GM19452 (cell line): Measurements from ENCODE around the gene ZNF219.

Experiments
- ATAC-seq: cut with Tn5 transposase; IDR thresholded peaks from one replicate; pipeline ENCODE4 v1.9.1; 2021; ENCODE audit not compliant: unreplicated experiment

Gene ZNF219

DNA sequence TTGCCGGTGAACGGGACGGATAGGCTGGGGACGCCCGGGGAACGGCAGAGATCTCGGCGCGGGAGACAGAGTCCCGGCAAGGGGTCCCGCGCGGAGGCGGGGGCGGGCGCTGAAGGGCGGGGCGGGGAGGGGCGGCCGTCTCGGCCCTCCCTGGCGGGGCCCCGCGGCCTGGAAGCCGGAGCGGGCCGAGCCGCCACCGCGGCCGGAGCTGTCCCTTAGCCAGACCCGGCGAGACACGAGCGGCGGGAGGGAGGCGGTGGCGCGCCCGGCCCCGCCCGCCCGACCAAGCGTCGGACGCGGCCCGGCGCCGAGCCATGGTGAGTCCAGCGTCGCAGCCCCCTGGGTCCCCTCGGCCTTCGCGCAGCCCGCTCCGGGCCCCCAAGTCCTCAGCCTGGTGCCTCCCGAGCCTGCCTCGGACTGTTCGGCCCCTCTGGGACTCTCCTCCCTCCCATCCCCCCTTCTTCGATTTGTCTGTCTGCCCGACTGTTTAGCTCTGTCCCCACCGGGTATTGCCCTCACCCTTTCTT lies 28.3 kb downstream of the ZNF219 start, which contains the start of gene ARHGEF40:
Gene ARHGEF40 (plus strand): TSS at position 222 of the 527 bp plus-strand sequence. CDS start 93 bp downstream, at position 315.
- ATAC-seq = no peak

DNA sequence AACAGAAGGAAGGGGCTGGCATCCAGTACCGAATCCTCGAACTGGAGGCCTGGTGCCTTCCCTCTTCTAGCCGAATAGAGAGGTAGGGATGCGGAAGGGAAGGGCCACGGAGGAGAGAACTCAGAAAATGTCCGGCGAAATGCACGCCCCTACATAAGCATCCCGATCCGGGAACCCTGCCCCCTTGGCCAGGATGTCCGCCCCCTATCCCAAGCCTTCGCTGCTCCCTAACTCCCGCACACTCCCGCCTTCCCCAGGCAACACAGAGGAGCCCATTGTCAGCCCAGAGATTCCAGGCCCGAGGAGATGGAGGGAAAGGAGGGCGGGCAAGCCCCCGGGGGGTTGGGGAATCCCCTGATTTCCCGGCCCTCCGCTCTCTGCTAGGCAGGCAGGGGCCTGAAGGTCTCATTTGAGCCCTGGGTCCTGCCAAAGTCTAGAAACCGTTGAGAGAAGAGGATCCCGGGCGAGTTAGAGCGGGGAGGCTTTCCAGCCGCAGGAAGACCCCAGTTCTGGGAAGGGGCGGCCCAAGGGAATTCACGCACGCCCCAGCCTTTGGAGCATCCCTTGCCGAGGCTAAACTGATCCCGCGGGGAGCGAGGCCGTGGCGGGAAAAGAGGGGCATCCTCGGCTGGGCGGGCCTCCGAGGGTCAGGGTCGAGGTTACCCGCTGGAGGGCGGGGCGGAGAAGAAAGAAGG lies 28.9 kb downstream of the ZNF219 start:
- no peak for ATAC-seq

DNA sequence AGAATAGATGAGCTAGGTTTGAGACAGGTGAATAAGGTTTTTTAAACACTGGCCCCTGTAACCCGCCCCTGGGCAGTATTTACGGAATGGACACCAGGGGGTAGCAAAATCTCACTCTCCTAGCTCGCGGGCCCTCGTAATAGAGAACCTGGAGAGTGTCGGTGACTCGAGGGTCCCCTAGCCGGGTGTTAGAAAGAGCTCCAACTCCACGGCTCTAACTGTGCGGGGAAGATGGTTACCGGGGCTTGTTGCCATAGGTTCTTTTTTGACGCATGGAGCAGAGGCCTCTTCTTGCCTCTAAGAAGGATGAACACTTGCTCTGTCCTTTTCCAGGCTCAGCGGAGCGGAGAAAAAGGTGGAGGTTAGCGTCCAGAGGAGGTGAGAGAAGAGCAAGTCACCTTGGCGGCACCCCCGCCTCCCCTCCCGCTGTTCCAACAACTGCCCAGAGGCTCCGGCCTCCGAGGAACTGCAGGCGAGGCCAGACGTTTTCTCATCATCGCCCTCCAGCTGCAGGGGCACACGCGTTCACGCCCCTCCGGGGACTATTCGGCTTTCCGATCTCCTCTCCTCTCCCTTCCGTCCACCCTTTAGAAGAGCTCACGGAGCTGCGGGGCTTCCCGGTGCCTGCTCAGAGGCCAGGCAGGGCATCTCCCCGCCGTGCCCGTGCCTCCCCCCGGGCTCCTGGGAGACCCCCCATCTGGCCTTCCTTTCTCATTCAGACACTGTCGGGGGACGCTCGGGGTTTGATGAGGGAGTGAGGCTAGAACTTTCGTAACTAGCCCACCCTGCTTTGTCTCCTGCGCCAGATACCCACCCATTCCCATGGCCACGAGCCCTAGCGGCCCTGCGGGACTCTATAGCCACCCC lies 29.7 kb downstream of the ZNF219 start:
- ATAC-seq = no peak

DNA sequence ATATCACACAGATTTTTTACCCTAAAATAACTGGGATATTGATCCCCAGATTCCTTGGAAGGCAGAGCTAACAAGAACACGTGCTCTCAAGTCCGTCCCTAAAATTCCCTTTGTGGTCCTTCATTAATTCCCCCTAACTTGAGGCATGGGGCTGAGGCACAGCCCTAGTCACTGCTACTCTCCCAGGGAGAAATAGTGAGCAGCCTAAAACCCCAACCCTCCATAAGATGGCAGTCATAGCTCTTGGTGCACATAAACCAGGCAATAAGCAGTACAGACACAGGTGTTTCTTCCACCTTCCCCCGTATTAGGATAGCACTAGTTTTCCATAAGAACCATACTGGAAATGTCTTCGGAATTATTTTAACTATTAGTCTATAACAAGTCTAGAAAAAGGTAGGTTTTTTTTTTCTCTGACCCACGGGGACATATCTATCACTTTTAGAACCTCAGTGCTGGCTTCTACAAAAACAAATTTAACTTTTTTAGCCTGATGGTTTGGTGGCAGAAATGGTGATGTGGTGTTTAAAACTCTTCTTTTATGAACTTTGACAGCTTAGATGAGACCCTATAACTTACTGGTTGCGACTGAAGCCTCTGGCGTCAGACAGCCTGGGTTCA lies 31.5 kb downstream of the ZNF219 start:
- no peak for ATAC-seq

GRCh38 chr14:21063479-21063878 lies 35.0 kb downstream of the ZNF219 start:
- ATAC-seq = no peak

GRCh38 chr14:21061347-21061668 lies 37.1 kb downstream of the ZNF219 start:
- no peak for ATAC-seq

DNA sequence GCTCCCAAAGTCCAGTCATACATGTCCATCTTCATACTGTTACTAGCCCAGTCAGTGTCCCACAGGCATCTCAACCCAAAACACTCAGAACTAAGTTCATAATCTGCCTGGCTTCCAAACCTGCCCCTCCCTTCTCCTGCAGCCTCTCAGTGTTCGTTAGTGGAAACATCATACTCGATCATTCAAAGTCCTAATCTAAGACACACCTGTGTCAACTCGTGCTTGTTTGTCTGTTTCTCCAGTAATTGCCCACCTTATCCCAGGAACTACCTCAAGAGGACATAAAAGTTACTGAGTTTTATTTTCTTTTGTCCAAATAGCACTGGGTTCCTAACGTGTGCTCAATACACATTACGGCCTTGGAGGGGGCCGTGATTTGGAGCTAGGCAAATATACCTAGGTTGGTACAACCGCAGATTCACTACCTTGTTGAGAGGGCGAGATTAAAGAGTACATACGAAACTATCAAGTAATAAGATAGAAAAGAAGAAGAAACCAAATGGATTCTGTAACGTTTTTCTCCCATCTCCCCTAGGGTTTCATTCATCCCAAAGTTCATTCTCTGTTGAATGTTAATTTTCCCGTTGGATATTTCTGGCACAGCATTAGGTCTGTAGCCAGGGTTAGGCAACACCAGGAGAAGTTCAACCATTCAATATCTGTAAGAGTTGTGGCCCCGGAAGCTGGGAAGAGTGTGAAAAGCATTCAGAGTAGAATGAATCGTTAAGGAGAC lies 37.7 kb downstream of the ZNF219 start:
- no peak for ATAC-seq

DNA sequence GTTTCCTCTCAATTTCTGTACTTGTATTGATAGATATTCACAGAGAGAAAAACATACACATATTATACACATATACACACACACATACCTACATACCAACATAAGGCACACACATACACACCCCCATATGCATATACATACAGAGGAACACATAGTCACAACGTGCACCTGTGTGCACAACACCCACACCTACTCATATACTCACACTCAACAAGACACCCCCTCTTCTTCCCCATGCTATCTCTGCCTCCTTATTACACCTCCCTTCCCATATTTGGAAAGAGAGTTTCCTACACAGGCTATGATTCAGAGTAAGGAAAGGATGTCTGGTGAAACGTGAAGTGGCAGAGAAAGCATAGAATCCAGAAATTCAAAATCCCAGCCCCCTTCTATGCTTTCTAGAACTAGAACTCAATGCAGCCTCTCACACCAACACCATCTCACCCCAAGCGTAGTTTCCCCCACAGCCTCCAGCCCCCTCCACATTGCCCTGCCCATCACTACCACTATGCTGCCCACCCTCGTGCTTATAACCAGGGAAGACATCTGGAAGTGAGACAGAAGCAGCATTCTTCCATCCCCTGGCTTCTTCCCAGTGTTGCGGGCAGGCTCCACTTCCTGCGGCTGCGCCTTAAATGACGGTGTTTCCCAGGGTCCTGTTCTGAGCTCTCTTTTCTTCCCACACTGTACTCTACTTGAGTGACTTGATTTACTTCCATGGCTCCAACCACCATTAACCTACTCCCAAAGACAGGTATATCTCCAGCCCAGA lies 38.4 kb downstream of the ZNF219 start:
- no peak for ATAC-seq

- no peak for ATAC-seq
These were observed 39.6 kb downstream of the ZNF219 start for GRCh38 chr14:21058903-21059302.

GRCh38 chr14:21057803-21058675 lies 40.4 kb downstream of the ZNF219 start, which contains the start of gene RNASE8:
Gene RNASE8 (plus strand): TSS chr14:21057822. CDS start chr14:21057893, 71 bp downstream.
- no peak for ATAC-seq

GRCh38 chr14:21056520-21057163 lies 41.8 kb downstream of the ZNF219 start:
- no peak for ATAC-seq

- ATAC-seq = no peak
These were observed 42.9 kb downstream of the ZNF219 start for GRCh38 chr14:21055432-21056117.

DNA sequence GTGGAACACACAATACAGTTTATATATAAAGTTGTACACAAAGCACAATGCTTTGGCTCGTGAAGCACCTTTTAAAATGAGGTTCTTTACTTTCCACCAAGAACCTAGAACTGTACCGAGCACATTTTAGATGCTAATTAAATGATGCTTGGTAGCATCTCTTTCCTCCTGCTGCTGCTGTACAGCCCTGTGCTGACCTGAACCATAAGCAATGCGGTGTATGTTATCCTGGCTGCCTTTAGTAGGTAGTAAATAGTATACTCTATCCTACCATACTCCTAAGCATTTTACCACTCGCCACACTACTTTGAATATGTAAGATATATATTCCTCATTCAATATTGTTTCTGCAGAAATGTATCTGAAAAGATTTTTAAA lies 43.7 kb downstream of the ZNF219 start:
- ATAC-seq = no peak

- no peak for ATAC-seq
These were observed 44.2 kb downstream of the ZNF219 start for GRCh38 chr14:21054123-21054767.

GRCh38 chr14:21053184-21054122 lies 45.0 kb downstream of the ZNF219 start:
- ATAC-seq = no peak

GRCh38 chr14:21050597-21050996 lies 47.9 kb downstream of the ZNF219 start:
- ATAC-seq = no peak

DNA sequence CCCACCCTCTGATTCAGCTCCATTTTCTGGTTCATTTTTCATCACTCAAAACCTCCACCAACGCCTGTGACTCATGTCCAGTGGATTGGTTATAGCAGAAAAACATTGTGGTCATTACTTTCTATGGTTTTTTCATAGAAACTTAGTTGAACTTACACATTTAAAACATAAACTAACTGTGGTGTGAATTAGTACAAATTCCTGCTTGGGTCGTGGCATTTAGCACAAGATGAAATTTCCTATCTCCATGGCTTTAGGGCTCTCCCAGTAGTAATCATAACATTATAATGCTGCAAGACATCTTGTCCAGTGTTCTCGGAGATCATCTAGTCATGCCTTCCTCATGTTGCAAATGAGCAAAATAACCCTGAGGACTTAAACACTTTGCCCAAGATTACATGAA lies 49.2 kb downstream of the ZNF219 start:
- ATAC-seq = no peak
